Right lobe of liver (tissue), 6 donors: ENCODE data around the gene PRR12. TPM values are rescaled to one million over a fixed set of nuclear protein-coding genes. Genes with fewer than 3 reads are reported as not detected.

Experiments used
- ATAC-seq, 4 donors: fragments of 200-7000 bp; cut with Tn5 transposase; one replicate each; pipeline ENCODE4 v1.9.1; 2020; ENCODE audit warnings: mild to moderate bottlenecking in 4 of 4, moderate library complexity in 4 of 4
- DNase-seq, 3 donors: peaks; one replicate each; pipeline ENCODE4 v3.0.0-alpha.2; 2020
- H3K27ac ChIP-seq, 3 donors: fragments of 200-600 bp; one replicate each; pipeline ENCODE4 v1.8.0; 2022
- H3K27me3 ChIP-seq, 2 donors: fragments of 200-600 bp; one replicate each; pipeline ENCODE4 v1.8.0; 2022
- H3K36me3 ChIP-seq, 4 donors: fragments of 200-600 bp; sonication (generic) in 1 of 4; one replicate each; pipeline versions ENCODE4 v1.5.1 to v1.8.0; 2017 to 2022; ENCODE audit warnings: control low read depth in 1 of 4
- H3K4me1 ChIP-seq, 4 donors: fragments of 200-600 bp; sonication (generic) in 1 of 4; one replicate each; pipeline versions ENCODE4 v1.5.1 to v1.8.0; 2017 to 2022; ENCODE audit warnings: control low read depth in 1 of 4
- H3K4me3 ChIP-seq, 3 donors: fragments of 200-600 bp; one replicate each; pipeline ENCODE4 v1.8.0; 2022
- H3K9me3 ChIP-seq, 4 donors: fragments of 200-600 bp; sonication (generic) in 1 of 4; one replicate each; pipeline versions ENCODE4 v1.5.1 to v1.8.0; 2017 to 2022; ENCODE audit warnings: control low read depth in 1 of 4
- POLR2A ChIP-seq: fragments of 450-650 bp; IDR thresholded peaks from one replicate; pipeline ENCODE4 v1.6.1; 2017; ENCODE audit warnings: antibody characterized with exemption, mild to moderate bottlenecking
- WGBS: methylation state at CpG from one replicate; pipeline ENCODE4 v1.1.6; 2018; ENCODE audit warnings: low coverage, low lambda C conversion rate; ENCODE audit not compliant: insufficient coverage; ENCODE audit errors: missing lambda C conversion rate; 5-methylcytosine and 5-hydroxymethylcytosine counted together
- intact Hi-C, 2 donors: fragments of 100-400 bp; cut with DNase I; formaldehyde crosslinking; loops; one replicate each; pipeline versions ENCODE4 v1.11.2 to v1.14.1; 2022
- total RNA-seq, 6 experiments: library from RNA; depleted of rRNA in 2 of 6; stranded (reverse); fragments of >200 nt in 2 of 6; fragmentation: NEBNext Ultra II Directional in 3 of 6; extraction: Animal tissue kit (Norgen Biotek cat#: 25700) in 3 of 6; gene quantifications; one replicate each; pipeline versions ENCODE4 v1.1.0 to v1.2.4, GENCODE V29; 2016 to 2023
- TF ChIP-seq, protein P1 (sequence below), 4 donors: fragments of 200-600 bp in 3 of 4; fragments of 450-650 bp in 1 of 4; IDR thresholded peaks; one replicate each; pipeline versions ENCODE4 v1.5.1 to v1.8.0; 2016 to 2022; ENCODE audit warnings: antibody characterized with exemption in 4 of 4, mild to moderate bottlenecking in 2 of 4
- donor health status: DM: no; HTN: yes; CAD: no.
- donor health status: DM: no; HTN: no; CAD: no.
- donor health status: DM: no; HTN: no; CAD: no.
- donor health status: DM: no; HTN: yes; CAD: no.
- donor health status: DM: no; HTN: yes; CAD: no.

Gene PRR12
- total RNA-seq, 6 experiments from 2014 or later: 4.0 to 8.5 (median 5.5) TPM

- Histone ChIP-seq H3K4me1 (no peaks in the 10 kb centered on the region), H3K27me3 (no peaks in the 10 kb centered on the region), H3K9me3 (no peaks in the 10 kb centered on the region), H3K36me3 (peaks cover 0 to 71% (median 17%) of the 10 kb centered on the region in 4 donors), H3K4me3 (no peak overlapping the region), H3K27ac (no peak overlapping the region)
- intact Hi-C loops: no loop called here
- 97% methylated on average over 62 of the region's 110 CpGs for WGBS
- no peak for TF ChIP-seq POLR2A
- TF ChIP-seq, protein P1, sequence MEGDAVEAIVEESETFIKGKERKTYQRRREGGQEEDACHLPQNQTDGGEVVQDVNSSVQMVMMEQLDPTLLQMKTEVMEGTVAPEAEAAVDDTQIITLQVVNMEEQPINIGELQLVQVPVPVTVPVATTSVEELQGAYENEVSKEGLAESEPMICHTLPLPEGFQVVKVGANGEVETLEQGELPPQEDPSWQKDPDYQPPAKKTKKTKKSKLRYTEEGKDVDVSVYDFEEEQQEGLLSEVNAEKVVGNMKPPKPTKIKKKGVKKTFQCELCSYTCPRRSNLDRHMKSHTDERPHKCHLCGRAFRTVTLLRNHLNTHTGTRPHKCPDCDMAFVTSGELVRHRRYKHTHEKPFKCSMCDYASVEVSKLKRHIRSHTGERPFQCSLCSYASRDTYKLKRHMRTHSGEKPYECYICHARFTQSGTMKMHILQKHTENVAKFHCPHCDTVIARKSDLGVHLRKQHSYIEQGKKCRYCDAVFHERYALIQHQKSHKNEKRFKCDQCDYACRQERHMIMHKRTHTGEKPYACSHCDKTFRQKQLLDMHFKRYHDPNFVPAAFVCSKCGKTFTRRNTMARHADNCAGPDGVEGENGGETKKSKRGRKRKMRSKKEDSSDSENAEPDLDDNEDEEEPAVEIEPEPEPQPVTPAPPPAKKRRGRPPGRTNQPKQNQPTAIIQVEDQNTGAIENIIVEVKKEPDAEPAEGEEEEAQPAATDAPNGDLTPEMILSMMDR (IDR thresholded peaks at IDR 0.05): no peak
- DNase-seq (no peak), ATAC-seq (no peak)
Observed at GRCh38 chr19:49651820-49652550, 61.0 kb downstream of the PRR12 start.

- Histone ChIP-seq H3K4me3 (no peak overlapping the region), H3K27me3 (no peaks in the 10 kb centered on the region), H3K4me1 (no peaks in the 10 kb centered on the region), H3K27ac (no peak overlapping the region), H3K36me3 (peaks cover 0 to 69% (median 21%) of the 10 kb centered on the region in 4 donors), H3K9me3 (no peaks in the 10 kb centered on the region)
- TF ChIP-seq, protein P1 (IDR thresholded peaks at IDR 0.05): no peak
- WGBS: 98% methylated on average over 11 of the region's 58 CpGs
- ATAC-seq (no peak), DNase-seq (no peak)
- intact Hi-C loops: no loop called here
Observed at GRCh38 chr19:49652551-49653465, 61.8 kb downstream of the PRR12 start.

DNA sequence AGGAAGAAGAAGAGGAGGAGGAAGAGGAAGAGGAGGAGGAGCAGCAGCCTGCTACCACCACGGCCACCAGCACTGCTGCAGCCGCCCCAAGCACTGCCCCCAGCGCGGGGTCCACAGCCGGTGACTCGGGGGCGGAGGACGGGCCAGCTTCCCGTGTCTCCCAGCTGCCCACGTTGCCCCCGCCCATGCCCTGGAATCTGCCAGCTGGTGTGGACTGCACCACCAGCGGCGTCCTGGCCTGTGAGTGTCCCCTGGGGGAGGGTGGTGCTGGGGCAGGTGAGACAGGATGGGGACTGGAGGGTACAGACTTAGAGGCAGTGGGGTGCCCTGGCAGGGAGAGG, 62.5 kb downstream of the PRR12 start:
- ATAC-seq: no peak
- Histone ChIP-seq H3K4me1 (no peaks in the 10 kb centered on the region), H3K27ac (no peak overlapping the region), H3K27me3 (no peaks in the 10 kb centered on the region), H3K4me3 (no peak overlapping the region), H3K36me3 (peaks cover 0 to 74% (median 22%) of the 10 kb centered on the region in 4 donors), H3K9me3 (no peaks in the 10 kb centered on the region)
- DNase-seq: no peak
- WGBS: no CpG with 5 or more reads among the region's 13 CpGs
- intact Hi-C loops: no loop called here
- TF ChIP-seq, protein P1 (IDR thresholded peaks at IDR 0.05): no peak
- no peak for TF ChIP-seq POLR2A

- Histone ChIP-seq H3K4me1 (no peaks in the 10 kb centered on the region), H3K4me3 (no peak overlapping the region), H3K9me3 (no peaks in the 10 kb centered on the region), H3K36me3 (peaks cover 0 to 75% (median 19%) of the 10 kb centered on the region in 4 donors), H3K27ac (no peak overlapping the region), H3K27me3 (no peaks in the 10 kb centered on the region)
- WGBS: 75% methylated on average over 6 of the region's 10 CpGs
- ATAC-seq: no peak
- intact Hi-C loops: no loop called here
- DNase-seq: no peak
- TF ChIP-seq POLR2A: no peak
- TF ChIP-seq, protein P1 (IDR thresholded peaks at IDR 0.05): no peak
Observed at GRCh38 chr19:49654581-49654980, 63.6 kb downstream of the PRR12 start.
